Trophoblast cell (in vitro differentiated cells and primary cell): ENCODE results near the gene CLDN17.
A peak's percentile ranks its signal among the peaks of the same experiment; 100 is the strongest.

Source experiments
- DNase-seq, 2 donors: peaks; one replicate each; pipeline ENCODE4 v3.0.0-alpha.2; 2016
- H2AFZ ChIP-seq: 2 replicates; pipeline ENCODE4 v1.6.1; 2013; ENCODE audit warnings: low read length, moderate library complexity, mild to moderate bottlenecking; ENCODE audit not compliant: insufficient read depth, poor library complexity
- H2AK5ac ChIP-seq: 2 replicates; pipeline ENCODE4 v1.6.1; 2013; ENCODE audit warnings: mild to moderate bottlenecking, low read length
- H2BK120ac ChIP-seq: 2 replicates; pipeline ENCODE4 v1.6.1; 2013; ENCODE audit warnings: low read length, mild to moderate bottlenecking, moderate library complexity; ENCODE audit not compliant: insufficient read depth, poor library complexity
- H2BK12ac ChIP-seq: 2 replicates; pipeline ENCODE4 v1.6.1; 2013; ENCODE audit warnings: mild to moderate bottlenecking, low read length, moderate library complexity
- H2BK5ac ChIP-seq: 2 replicates; pipeline ENCODE4 v1.6.1; 2013; ENCODE audit warnings: low read length, low read depth, moderate library complexity, mild to moderate bottlenecking; ENCODE audit not compliant: poor library complexity
- H3K14ac ChIP-seq: 2 replicates; pipeline ENCODE4 v1.6.1; 2013; ENCODE audit warnings: mild to moderate bottlenecking, low read length
- H3K18ac ChIP-seq: 2 replicates; pipeline ENCODE4 v1.6.1; 2013; ENCODE audit warnings: mild to moderate bottlenecking, low read length
- H3K23ac ChIP-seq: 2 replicates; pipeline ENCODE4 v1.6.1; 2013; ENCODE audit warnings: low read length
- H3K27ac ChIP-seq: 2 replicates; pipeline ENCODE4 v1.5.1; 2013; ENCODE audit warnings: low read depth, mild to moderate bottlenecking, inconsistent platforms, low read length, moderate library complexity
- H3K27me3 ChIP-seq: 2 replicates; pipeline ENCODE4 v1.6.1; 2013; ENCODE audit warnings: inconsistent platforms, mild to moderate bottlenecking, low read length, moderate library complexity; ENCODE audit not compliant: insufficient read depth
- H3K36me3 ChIP-seq, 2 experiments: 1 replicate in 1 of 2; 2 replicates in 1 of 2; pipeline ENCODE4 v1.6.1; 2013; ENCODE audit warnings: low read length in 2 of 2, mild to moderate bottlenecking in 2 of 2, moderate library complexity in 1 of 2; ENCODE audit not compliant: insufficient read depth in 2 of 2, control insufficient read depth in 1 of 2
- H3K4ac ChIP-seq: 2 replicates; pipeline ENCODE4 v1.6.1; 2013; ENCODE audit warnings: low read depth, mild to moderate bottlenecking, low read length, moderate library complexity
- H3K4me1 ChIP-seq, 2 experiments: 1 replicate in 1 of 2; 2 replicates in 1 of 2; pipeline ENCODE4 v1.6.1; 2013; ENCODE audit warnings: low read length in 2 of 2, mild to moderate bottlenecking in 2 of 2, moderate library complexity in 1 of 2; ENCODE audit not compliant: insufficient read depth in 2 of 2, control insufficient read depth in 1 of 2
- H3K4me2 ChIP-seq: 2 replicates; pipeline ENCODE4 v1.6.1; 2013; ENCODE audit warnings: inconsistent platforms, mild to moderate bottlenecking, low read length, moderate library complexity
- H3K4me3 ChIP-seq: 2 replicates; pipeline ENCODE4 v1.5.1; 2013; ENCODE audit warnings: mild to moderate bottlenecking, low read depth, low read length, inconsistent platforms
- H3K79me1 ChIP-seq: one replicate; pipeline ENCODE4 v1.6.1; 2013; ENCODE audit warnings: low read length
- H3K79me2 ChIP-seq: 2 replicates; pipeline ENCODE4 v1.6.1; 2013; ENCODE audit warnings: low read length, mild to moderate bottlenecking; ENCODE audit not compliant: control insufficient read depth, insufficient read depth, poor library complexity
- H3K9ac ChIP-seq: 2 replicates; pipeline ENCODE4 v1.6.1; 2013; ENCODE audit warnings: mild to moderate bottlenecking, low read length
- H3K9me3 ChIP-seq: 2 replicates; pipeline ENCODE4 v1.6.1; 2013; ENCODE audit warnings: low read depth, mild to moderate bottlenecking, control low read depth, inconsistent platforms, low read length; ENCODE audit not compliant: insufficient read depth
- H4K12ac ChIP-seq: 2 replicates; pipeline ENCODE4 v1.6.1; 2013; ENCODE audit warnings: low read depth, mild to moderate bottlenecking, low read length, moderate library complexity
- H4K8ac ChIP-seq: 2 replicates; pipeline ENCODE4 v1.6.1; 2013; ENCODE audit warnings: low read depth, mild to moderate bottlenecking, low read length, moderate library complexity
- H4K91ac ChIP-seq: one replicate; pipeline ENCODE4 v1.6.1; 2013; ENCODE audit warnings: low read depth, mild to moderate bottlenecking, low read length, moderate library complexity
- WGBS: extraction: QIAGEN DNeasy Blood & Tissue Kit; methylation state at CpG from one replicate; pipeline ENCODE4 v1.1.7; 2013; ENCODE audit warnings: missing lambda C conversion rate; ENCODE audit not compliant: insufficient read length, insufficient coverage; ENCODE audit errors: extremely low coverage; 5-methylcytosine and 5-hydroxymethylcytosine counted together

Gene CLDN17

DNA sequence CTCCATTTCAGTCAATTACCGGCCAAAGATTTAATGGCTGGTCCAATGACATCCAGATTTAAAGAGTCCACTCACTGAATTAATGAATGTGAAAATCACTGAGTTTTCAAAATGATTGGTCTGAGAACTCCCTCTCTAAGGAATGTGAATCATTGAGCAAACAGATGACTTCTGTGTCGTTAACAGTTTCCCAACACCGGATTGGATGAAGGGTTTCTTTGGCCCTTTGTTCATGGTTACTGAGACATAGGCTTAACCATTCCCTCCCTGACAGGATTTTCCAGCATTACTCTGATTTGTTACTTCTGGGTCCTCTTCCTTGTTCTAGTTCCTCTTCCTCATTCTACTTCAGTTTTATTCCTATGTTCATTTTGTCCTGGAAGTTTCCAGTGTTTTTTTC is 1.5 kb upstream of the CLDN17 start:
- Histone ChIP-seq H3K79me2 (no peaks in the 10 kb centered on the region), H3K9ac (no peak overlapping the region), H2AK5ac (no peak overlapping the region), H2BK120ac (no peak overlapping the region), H3K27ac (no peak overlapping the region), H3K27me3 (no peaks in the 10 kb centered on the region), H3K79me1 (no peaks in the 10 kb centered on the region), H3K9me3 (no peaks in the 10 kb centered on the region), H3K14ac (no peak overlapping the region), H4K91ac (no peak overlapping the region), H2BK12ac (no peak overlapping the region), H3K4me1 (no peaks in the 10 kb centered on the region), H3K4me3 (no peak overlapping the region), H4K8ac (no peak overlapping the region), H3K36me3 (no peaks in the 10 kb centered on the region), H3K4ac (no peak overlapping the region), H3K4me2 (no peak overlapping the region), H2AFZ (no peak overlapping the region), H3K23ac (no peak overlapping the region), H3K18ac (no peak overlapping the region), H2BK5ac (no peak overlapping the region), H4K12ac (no peak overlapping the region)
- no CpG with 5 or more reads among the region's 3 CpGs for WGBS
- no peak for DNase-seq

DNA sequence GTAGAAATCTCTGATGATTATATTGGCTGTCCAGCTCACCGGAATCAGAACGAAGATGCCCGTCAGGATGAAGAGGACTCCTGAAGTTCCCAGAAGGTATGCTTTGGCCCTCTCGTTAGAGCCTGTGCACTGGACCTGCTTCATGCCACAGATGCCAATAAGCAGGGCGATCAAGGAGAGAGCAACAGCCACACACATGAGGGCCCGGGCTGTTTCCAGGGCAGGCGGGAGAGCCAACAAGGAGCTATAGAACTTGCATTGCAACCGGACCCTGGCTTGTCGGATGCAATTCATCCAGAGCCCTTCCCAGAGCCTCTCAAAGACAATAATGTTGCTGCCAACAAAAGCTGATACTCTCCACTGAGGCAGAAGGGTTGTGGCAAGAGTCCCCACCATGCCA is 434 bp downstream of the CLDN17 start:
- H2AFZ ChIP-seq: no peak overlapping the region
- H2BK12ac ChIP-seq: no peak overlapping the region
- H3K4me3 ChIP-seq: no peak overlapping the region
- no peak overlapping the region for H3K14ac ChIP-seq
- no peak overlapping the region for H3K23ac ChIP-seq
- H3K79me1 ChIP-seq: no peaks in the 10 kb centered on the region
- H3K4me1 ChIP-seq: no peaks in the 10 kb centered on the region
- no CpG with 5 or more reads among the region's 9 CpGs for WGBS
- H3K79me2 ChIP-seq: no peaks in the 10 kb centered on the region
- H3K36me3 ChIP-seq: no peaks in the 10 kb centered on the region
- H3K9ac ChIP-seq: no peak overlapping the region
- H4K8ac ChIP-seq: no peak overlapping the region
- H4K91ac ChIP-seq: no peak overlapping the region
- no peak overlapping the region for H3K4ac ChIP-seq
- H3K27ac ChIP-seq: no peak overlapping the region
- H2BK5ac ChIP-seq: no peak overlapping the region
- H2AK5ac ChIP-seq: no peak overlapping the region
- no peaks in the 10 kb centered on the region for H3K9me3 ChIP-seq
- no peak overlapping the region for H2BK120ac ChIP-seq
- no peak overlapping the region for H4K12ac ChIP-seq
- DNase-seq: no peak
- H3K18ac ChIP-seq: no peak overlapping the region
- H3K27me3 ChIP-seq: no peaks in the 10 kb centered on the region
- no peak overlapping the region for H3K4me2 ChIP-seq

DNA sequence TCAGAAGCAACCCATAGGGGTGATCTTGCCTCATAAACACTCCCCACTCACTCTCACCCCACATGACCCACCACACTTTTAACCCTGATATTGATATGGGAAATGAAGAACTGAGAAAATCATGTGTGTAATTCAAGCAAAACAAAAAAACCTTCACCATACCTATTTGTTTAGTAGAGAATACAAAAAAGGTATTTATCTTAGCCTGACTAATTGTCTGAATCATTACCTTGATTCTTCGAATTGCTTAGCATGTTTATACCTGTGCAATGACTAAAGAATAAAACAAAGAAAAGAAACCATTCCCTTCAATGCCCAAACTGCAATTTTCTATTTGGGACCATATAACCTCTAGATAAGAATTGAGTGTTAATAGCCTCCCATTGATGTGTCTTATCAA is 1.8 kb downstream of the CLDN17 start:
- no peak overlapping the region for H3K14ac ChIP-seq
- no peaks in the 10 kb centered on the region for H3K9me3 ChIP-seq
- no peak overlapping the region for H2BK120ac ChIP-seq
- H4K8ac ChIP-seq: no peak overlapping the region
- H2BK5ac ChIP-seq: no peak overlapping the region
- no peaks in the 10 kb centered on the region for H3K27me3 ChIP-seq
- no peak for DNase-seq
- no peaks in the 10 kb centered on the region for H3K36me3 ChIP-seq
- H3K18ac ChIP-seq: no peak overlapping the region
- H3K4me1 ChIP-seq: no peaks in the 10 kb centered on the region
- no peak overlapping the region for H3K4me2 ChIP-seq
- H4K12ac ChIP-seq: no peak overlapping the region
- H3K79me1 ChIP-seq: no peaks in the 10 kb centered on the region
- no peak overlapping the region for H2AK5ac ChIP-seq
- no peak overlapping the region for H2BK12ac ChIP-seq
- H2AFZ ChIP-seq: no peak overlapping the region
- no peak overlapping the region for H3K9ac ChIP-seq
- no CpG with 5 or more reads among the region's 1 CpG for WGBS
- H3K79me2 ChIP-seq: no peaks in the 10 kb centered on the region
- no peak overlapping the region for H4K91ac ChIP-seq
- H3K4me3 ChIP-seq: no peak overlapping the region
- H3K23ac ChIP-seq: no peak overlapping the region
- H3K4ac ChIP-seq: no peak overlapping the region
- H3K27ac ChIP-seq: no peak overlapping the region

DNA sequence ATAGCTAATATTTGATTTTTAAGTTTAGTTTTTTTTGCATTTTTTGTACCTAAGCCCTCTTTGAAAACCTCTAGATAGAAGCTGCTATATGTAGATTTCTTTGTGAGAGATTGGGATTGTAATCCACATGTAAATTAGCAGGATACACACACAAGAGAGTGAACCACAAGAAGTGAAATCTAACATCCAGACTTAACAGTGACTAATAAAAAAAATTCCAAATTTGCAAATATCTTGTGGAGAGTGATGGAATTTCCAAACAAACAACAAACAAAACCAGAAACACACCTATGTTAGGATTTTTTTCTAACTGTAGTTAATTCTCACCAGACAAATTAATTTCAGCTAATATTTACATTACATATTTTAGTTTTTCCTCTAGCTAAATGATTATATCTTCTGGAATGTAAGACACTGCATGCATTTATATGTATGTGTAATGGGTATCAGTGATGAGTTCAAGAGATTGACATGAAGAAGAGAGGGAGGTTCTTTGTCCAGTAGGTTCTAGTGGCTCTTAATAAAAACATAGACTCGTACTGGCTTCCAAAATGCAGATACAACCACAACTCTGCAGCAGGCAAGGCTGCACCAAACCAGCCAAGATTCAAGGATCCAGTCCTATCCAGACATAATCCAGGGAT is 12.8 kb downstream of the CLDN17 start:
- H4K91ac ChIP-seq: no peak overlapping the region
- no peak overlapping the region for H3K4me3 ChIP-seq
- no peaks in the 10 kb centered on the region for H3K9me3 ChIP-seq
- H3K4me2 ChIP-seq: no peak overlapping the region
- H3K18ac ChIP-seq: no peak overlapping the region
- H3K9ac ChIP-seq: no peak overlapping the region
- no peak overlapping the region for H3K14ac ChIP-seq
- H3K27me3 ChIP-seq: no peaks in the 10 kb centered on the region
- no CpG with 5 or more reads among the region's 1 CpG for WGBS
- DNase-seq: peak in 1 of 2 donors; percentile 14
- no peaks in the 10 kb centered on the region for H3K4me1 ChIP-seq
- no peak overlapping the region for H2BK120ac ChIP-seq
- no peak overlapping the region for H2BK12ac ChIP-seq
- no peaks in the 10 kb centered on the region for H3K79me2 ChIP-seq
- H2AK5ac ChIP-seq: no peak overlapping the region
- no peak overlapping the region for H2BK5ac ChIP-seq
- H4K12ac ChIP-seq: no peak overlapping the region
- no peak overlapping the region for H4K8ac ChIP-seq
- no peaks in the 10 kb centered on the region for H3K79me1 ChIP-seq
- no peak overlapping the region for H3K23ac ChIP-seq
- H2AFZ ChIP-seq: no peak overlapping the region
- H3K36me3 ChIP-seq: no peaks in the 10 kb centered on the region
- no peak overlapping the region for H3K27ac ChIP-seq
- no peak overlapping the region for H3K4ac ChIP-seq
